HEK293 (cell line): Measurements from ENCODE around the gene ZNF521.

Experiments
- CTCF ChIA-PET: fragments of 350-600 bp; formaldehyde crosslinking; extraction: SDS; loops from one replicate; lab custom pipeline; 2021; ENCODE audit warnings: antibody characterized with exemption; lab: Yijun Ruan, JAX
- POLR2A ChIA-PET: fragments of 300-600 bp; formaldehyde crosslinking; extraction: SDS; loops from one replicate; lab custom pipeline; 2020; ENCODE audit warnings: antibody characterized with exemption, inconsistent platforms; lab: Yijun Ruan, JAX
- H3K27ac ChIP-seq: fragments of 200-500 bp; sonication (Bioruptor generic); 2 replicates; pipeline ENCODE4 v1.5.1; 2014; ENCODE audit warnings: low read depth, low read length, control low read depth, inconsistent platforms; ENCODE audit errors: extremely low read depth
- H3K36me3 ChIP-seq, 2 experiments: fragments of 200-500 bp in 1 of 2; sonication (Bioruptor generic) in 1 of 2; 1 replicate in 1 of 2; 2 replicates in 1 of 2; pipeline ENCODE4 v1.5.1; 2014 to 2017; ENCODE audit warnings: inconsistent platforms in 2 of 2, low read length in 2 of 2; ENCODE audit not compliant: control insufficient read depth in 2 of 2, insufficient read depth in 1 of 2
- H3K4me1 ChIP-seq: fragments of 200-500 bp; sonication (Bioruptor generic); 2 replicates; pipeline ENCODE4 v1.5.1; 2014; ENCODE audit warnings: mild to moderate bottlenecking, low read length, inconsistent platforms; ENCODE audit not compliant: control insufficient read depth, insufficient read depth
- H3K4me3 ChIP-seq: 2 replicates; pipeline ENCODE4 v1.5.1; 2011; ENCODE audit warnings: low read depth, mild to moderate bottlenecking, control low read depth, low read length, moderate library complexity
- H3K9me3 ChIP-seq: fragments of 200-500 bp; sonication (Bioruptor generic); 2 replicates; pipeline ENCODE4 v1.5.1; 2014; ENCODE audit warnings: low read depth, low read length, inconsistent platforms; ENCODE audit not compliant: control insufficient read depth, insufficient read depth
- GFI1B ChIP-seq: fragments of 450-650 bp; formaldehyde crosslinking; IDR thresholded peaks from 2 replicates; pipeline ENCODE4 v1.5.1; 2016; ENCODE audit warnings: missing biosample characterization, missing genetic modification characterization
- HOXD13 ChIP-seq: sonication (generic); formaldehyde crosslinking; IDR thresholded peaks from 2 replicates; pipeline ENCODE4 v1.8.0; 2022; ENCODE audit warnings: missing genetic modification reagents, borderline replicate concordance
- KLF9 ChIP-seq: fragments of 450-650 bp; formaldehyde crosslinking; IDR thresholded peaks from 2 replicates; pipeline ENCODE4 v1.5.1; 2016; ENCODE audit warnings: missing biosample characterization, missing genetic modification characterization, low read depth
- ZNF114 ChIP-seq: fragments of 450-650 bp; formaldehyde crosslinking; IDR thresholded peaks from 2 replicates; pipeline ENCODE4 v1.5.0; 2017; ENCODE audit warnings: missing biosample characterization, missing genetic modification characterization
- ZNF157 ChIP-seq: fragments of 450-650 bp; formaldehyde crosslinking; IDR thresholded peaks from 2 replicates; pipeline ENCODE4 v1.5.1; 2016; ENCODE audit warnings: missing biosample characterization, missing genetic modification characterization
- ZNF202 ChIP-seq: fragments of 450-650 bp; formaldehyde crosslinking; IDR thresholded peaks from 2 replicates; pipeline ENCODE4 v1.5.1; 2016; ENCODE audit warnings: missing biosample characterization, missing genetic modification characterization, borderline replicate concordance
- ZNF214 ChIP-seq: fragments of 450-650 bp; formaldehyde crosslinking; IDR thresholded peaks from 2 replicates; pipeline ENCODE4 v1.5.1; 2017; ENCODE audit warnings: missing biosample characterization, mild to moderate bottlenecking, missing genetic modification characterization, borderline replicate concordance
- ZNF239 ChIP-seq: fragments of 450-650 bp; formaldehyde crosslinking; IDR thresholded peaks from 2 replicates; pipeline ENCODE4 v1.5.1; 2016; ENCODE audit warnings: missing biosample characterization, missing genetic modification characterization
- ZNF248 ChIP-seq: fragments of 450-650 bp; formaldehyde crosslinking; IDR thresholded peaks from 2 replicates; pipeline ENCODE4 v1.5.1; 2017; ENCODE audit warnings: missing biosample characterization, missing genetic modification characterization
- ZNF354C ChIP-seq: fragments of 450-650 bp; formaldehyde crosslinking; IDR thresholded peaks from 2 replicates; pipeline ENCODE4 v1.5.1; 2016; ENCODE audit warnings: missing biosample characterization, missing genetic modification characterization, low read depth, borderline replicate concordance
- ZNF423 ChIP-seq: fragments of 450-650 bp; formaldehyde crosslinking; IDR thresholded peaks from 2 replicates; pipeline ENCODE4 v1.5.1; 2016; ENCODE audit warnings: missing biosample characterization, missing genetic modification characterization
- ZNF510 ChIP-seq: fragments of 450-650 bp; formaldehyde crosslinking; IDR thresholded peaks from 2 replicates; pipeline ENCODE4 v1.5.1; 2018; ENCODE audit warnings: mild to moderate bottlenecking, missing genetic modification characterization, missing biosample characterization; ENCODE audit not compliant: insufficient replicate concordance
- ZNF521 ChIP-seq: fragments of 450-650 bp; formaldehyde crosslinking; IDR thresholded peaks from 2 replicates; pipeline ENCODE4 v1.5.1; 2017; ENCODE audit warnings: missing biosample characterization, mild to moderate bottlenecking, missing genetic modification characterization
- ZNF548 ChIP-seq: fragments of 450-650 bp; formaldehyde crosslinking; IDR thresholded peaks from 2 replicates; pipeline ENCODE4 v1.5.1; 2016; ENCODE audit warnings: missing biosample characterization, missing genetic modification characterization
- ZNF571 ChIP-seq: fragments of 450-650 bp; formaldehyde crosslinking; IDR thresholded peaks from 2 replicates; pipeline ENCODE4 v1.5.0; 2017; ENCODE audit warnings: missing biosample characterization, missing genetic modification characterization
- ZNF624 ChIP-seq: fragments of 450-650 bp; formaldehyde crosslinking; IDR thresholded peaks from 2 replicates; pipeline ENCODE4 v1.5.1; 2017; ENCODE audit warnings: missing biosample characterization, missing genetic modification characterization
- ZNF658 ChIP-seq: fragments of 450-650 bp; formaldehyde crosslinking; IDR thresholded peaks from 2 replicates; pipeline ENCODE4; 2016; ENCODE audit warnings: missing biosample characterization, missing genetic modification characterization
- ZNF670 ChIP-seq: fragments of 450-650 bp; formaldehyde crosslinking; IDR thresholded peaks from 2 replicates; pipeline ENCODE4 v1.5.1; 2016; ENCODE audit warnings: missing biosample characterization, missing genetic modification characterization, low read depth
- ZNF777 ChIP-seq: fragments of 450-650 bp; formaldehyde crosslinking; IDR thresholded peaks from 2 replicates; pipeline ENCODE4 v1.5.1; 2017; ENCODE audit warnings: missing biosample characterization, missing genetic modification characterization, borderline replicate concordance
- ZNF837 ChIP-seq: fragments of 450-650 bp; formaldehyde crosslinking; IDR thresholded peaks from 2 replicates; pipeline ENCODE4 v1.5.1; 2016; ENCODE audit warnings: missing biosample characterization, missing genetic modification characterization
- TF ChIP-seq, protein P1 (sequence below): IDR thresholded peaks from 2 replicates; pipeline ENCODE4 v1.6.1; 2011; ENCODE audit warnings: mild to moderate bottlenecking, low read depth, low read length, borderline replicate concordance
- TF ChIP-seq, protein P2 (sequence below): fragments of 450-650 bp; formaldehyde crosslinking; IDR thresholded peaks from 2 replicates; pipeline ENCODE4 v1.5.1; 2016; ENCODE audit warnings: missing biosample characterization, missing genetic modification characterization
- TF ChIP-seq, protein P3 (sequence below): fragments of 450-650 bp; formaldehyde crosslinking; IDR thresholded peaks from 2 replicates; pipeline ENCODE4 v1.5.1; 2016; ENCODE audit warnings: missing biosample characterization, missing genetic modification characterization

ZNF521 gene

DNA sequence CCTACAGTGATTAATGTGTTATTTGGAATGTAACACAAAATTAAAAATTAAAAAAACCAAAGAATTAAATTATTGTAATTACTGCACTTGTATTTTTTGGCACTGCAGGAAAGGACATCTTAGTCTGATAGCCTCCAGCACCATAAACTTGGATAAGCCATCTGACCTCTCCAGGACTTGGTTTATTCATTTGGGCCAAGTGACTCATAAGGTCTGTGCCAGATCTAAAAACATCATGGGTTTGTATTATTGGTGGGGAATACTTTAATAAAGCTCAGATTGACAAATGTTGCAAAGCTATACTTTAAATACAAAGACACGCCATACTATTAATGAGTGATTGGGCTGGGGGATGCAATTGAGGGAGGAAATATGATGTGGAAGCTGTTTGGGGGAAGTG is 225.2 kb downstream of the ZNF521 start:
- Histone ChIP-seq H3K9me3 (no peaks in the 10 kb centered on the region), H3K4me3 (no peak overlapping the region), H3K36me3 (no peaks in the 10 kb centered on the region), H3K4me1 (no peaks in the 10 kb centered on the region), H3K27ac (no peak overlapping the region)
- POLR2A ChIA-PET: no interaction called here
- CTCF ChIA-PET: no interaction called here
- no peak for TF ChIP-seq ZNF670 (tag by site-specific recombination)
- no peak for TF ChIP-seq ZNF354C (tag by site-specific recombination)
- TF ChIP-seq ZNF248 (tag by site-specific recombination): no peak
- TF ChIP-seq GFI1B (tag by site-specific recombination): no peak
- TF ChIP-seq, protein P1, sequence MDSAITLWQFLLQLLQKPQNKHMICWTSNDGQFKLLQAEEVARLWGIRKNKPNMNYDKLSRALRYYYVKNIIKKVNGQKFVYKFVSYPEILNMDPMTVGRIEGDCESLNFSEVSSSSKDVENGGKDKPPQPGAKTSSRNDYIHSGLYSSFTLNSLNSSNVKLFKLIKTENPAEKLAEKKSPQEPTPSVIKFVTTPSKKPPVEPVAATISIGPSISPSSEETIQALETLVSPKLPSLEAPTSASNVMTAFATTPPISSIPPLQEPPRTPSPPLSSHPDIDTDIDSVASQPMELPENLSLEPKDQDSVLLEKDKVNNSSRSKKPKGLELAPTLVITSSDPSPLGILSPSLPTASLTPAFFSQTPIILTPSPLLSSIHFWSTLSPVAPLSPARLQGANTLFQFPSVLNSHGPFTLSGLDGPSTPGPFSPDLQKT: no peak
- no peak for TF ChIP-seq ZNF202 (tag by site-specific recombination)
- no peak for TF ChIP-seq ZNF239 (tag by site-specific recombination)
- TF ChIP-seq ZNF658 (tag by site-specific recombination): no peak

DNA sequence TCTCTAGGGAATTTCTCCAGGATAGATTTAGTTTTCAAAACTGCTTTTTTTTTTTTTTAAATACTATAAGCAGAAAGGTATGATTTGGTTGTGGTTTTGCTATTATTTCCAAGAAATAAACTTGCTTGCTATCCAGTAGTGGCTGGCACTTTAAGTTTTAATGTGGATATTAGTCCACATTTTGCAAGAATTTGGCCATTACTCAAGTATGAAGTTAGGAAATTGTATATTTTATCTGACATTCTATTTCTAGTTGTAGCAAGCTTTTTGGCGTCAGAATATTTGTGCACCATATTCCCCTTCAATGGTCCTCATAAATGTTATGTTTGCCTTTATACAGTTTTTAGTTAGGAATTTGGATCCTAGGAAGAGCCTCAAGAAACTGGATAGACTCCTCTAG is 226.3 kb downstream of the ZNF521 start:
- ChIA-PET CTCF (no interaction called here), POLR2A (no interaction called here)
- no peaks in the 10 kb centered on the region for H3K36me3 ChIP-seq
- no peaks in the 10 kb centered on the region for H3K9me3 ChIP-seq
- no peak for TF ChIP-seq ZNF624
- TF ChIP-seq ZNF571: no peak
- TF ChIP-seq ZNF837: no peak
- no peak for TF ChIP-seq ZNF548
- no peak for TF ChIP-seq ZNF114 (tag by site-specific recombination)
- no peak for TF ChIP-seq HOXD13 (CRISPR knock-in tag)
- TF ChIP-seq, protein P2, sequence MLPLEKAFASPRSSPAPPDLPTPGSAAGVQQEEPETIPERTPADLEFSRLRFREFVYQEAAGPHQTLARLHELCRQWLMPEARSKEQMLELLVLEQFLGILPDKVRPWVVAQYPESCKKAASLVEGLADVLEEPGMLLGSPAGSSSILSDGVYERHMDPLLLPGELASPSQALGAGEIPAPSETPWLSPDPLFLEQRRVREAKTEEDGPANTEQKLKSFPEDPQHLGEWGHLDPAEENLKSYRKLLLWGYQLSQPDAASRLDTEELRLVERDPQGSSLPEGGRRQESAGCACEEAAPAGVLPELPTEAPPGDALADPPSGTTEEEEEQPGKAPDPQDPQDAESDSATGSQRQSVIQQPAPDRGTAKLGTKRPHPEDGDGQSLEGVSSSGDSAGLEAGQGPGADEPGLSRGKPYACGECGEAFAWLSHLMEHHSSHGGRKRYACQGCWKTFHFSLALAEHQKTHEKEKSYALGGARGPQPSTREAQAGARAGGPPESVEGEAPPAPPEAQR (tag by site-specific recombination): no peak
- no peak for TF ChIP-seq ZNF202 (tag by site-specific recombination)
- no peak for TF ChIP-seq ZNF157 (tag by site-specific recombination)
- TF ChIP-seq ZNF214: no peak
- no peaks in the 10 kb centered on the region for H3K4me1 ChIP-seq
- H3K4me3 ChIP-seq: no peak overlapping the region
- no peak overlapping the region for H3K27ac ChIP-seq

DNA sequence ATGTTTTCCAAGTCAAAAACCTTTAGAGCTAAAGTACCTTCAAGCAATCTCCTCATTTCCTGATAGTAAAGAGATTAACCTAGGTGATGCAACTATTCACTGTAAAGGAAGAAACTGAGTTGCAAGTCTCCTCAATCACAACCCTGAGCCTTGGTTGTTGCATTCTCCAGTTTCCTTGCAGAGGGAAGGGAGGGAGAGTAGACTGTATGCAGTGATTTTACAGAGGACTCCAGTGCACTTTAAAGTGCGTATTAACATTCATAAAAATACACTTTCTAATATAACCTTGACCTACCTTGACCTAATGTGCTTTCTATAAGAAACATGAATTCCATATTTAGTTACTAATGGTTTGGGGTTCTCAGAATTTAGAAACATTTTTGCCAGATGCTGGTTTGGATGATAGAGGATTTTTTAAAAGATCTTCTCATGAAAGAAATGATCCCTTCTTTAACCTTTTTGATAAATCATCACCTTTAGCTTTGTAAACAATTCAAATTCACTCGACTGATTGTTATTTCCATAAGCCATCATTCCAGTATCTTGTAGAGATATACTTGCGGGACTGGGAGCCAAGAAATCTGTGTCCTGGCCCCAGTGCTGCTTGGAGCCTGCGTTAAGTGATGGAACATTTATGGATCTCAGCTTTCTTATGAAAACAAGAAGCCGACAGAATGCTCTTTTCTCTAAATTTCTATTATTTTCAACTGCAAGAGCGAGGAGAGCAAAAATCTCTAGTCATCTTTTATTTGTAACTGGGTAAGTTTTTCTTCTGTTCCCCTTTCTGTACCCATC is 228.3 kb downstream of the ZNF521 start:
- ChIA-PET CTCF (no interaction called here), POLR2A (no interaction called here)
- no peak for TF ChIP-seq KLF9 (tag by site-specific recombination)
- no peak for TF ChIP-seq ZNF510 (tag by site-specific recombination)
- TF ChIP-seq, protein P3, sequence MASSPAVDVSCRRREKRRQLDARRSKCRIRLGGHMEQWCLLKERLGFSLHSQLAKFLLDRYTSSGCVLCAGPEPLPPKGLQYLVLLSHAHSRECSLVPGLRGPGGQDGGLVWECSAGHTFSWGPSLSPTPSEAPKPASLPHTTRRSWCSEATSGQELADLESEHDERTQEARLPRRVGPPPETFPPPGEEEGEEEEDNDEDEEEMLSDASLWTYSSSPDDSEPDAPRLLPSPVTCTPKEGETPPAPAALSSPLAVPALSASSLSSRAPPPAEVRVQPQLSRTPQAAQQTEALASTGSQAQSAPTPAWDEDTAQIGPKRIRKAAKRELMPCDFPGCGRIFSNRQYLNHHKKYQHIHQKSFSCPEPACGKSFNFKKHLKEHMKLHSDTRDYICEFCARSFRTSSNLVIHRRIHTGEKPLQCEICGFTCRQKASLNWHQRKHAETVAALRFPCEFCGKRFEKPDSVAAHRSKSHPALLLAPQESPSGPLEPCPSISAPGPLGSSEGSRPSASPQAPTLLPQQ (tag by site-specific recombination): no peak
- TF ChIP-seq ZNF521 (tag by site-specific recombination): no peak
- no peak for TF ChIP-seq ZNF423 (tag by site-specific recombination)
- no peak for TF ChIP-seq ZNF777 (tag by site-specific recombination)
- Histone ChIP-seq H3K36me3 (no peaks in the 10 kb centered on the region), H3K4me3 (no peak overlapping the region), H3K27ac (no peak overlapping the region), H3K4me1 (no peaks in the 10 kb centered on the region), H3K9me3 (no peaks in the 10 kb centered on the region)
